T-helper 1 cell treated with Interleukin-12 subunit alpha and Interleukin-12 subunit beta and Interleukin-4 antibody, amounts not matched to agents 30 μg/mL and 1 μg/mL, for 36 hours (primary cell): ENCODE data around the gene ARID1B.

Source experiments
- H3K27ac Mint-ChIP-seq: one replicate; pipeline ENCODE4 v1.8.0; 2021; ENCODE audit warnings: mild to moderate bottlenecking, mixed read lengths
- H3K27me3 Mint-ChIP-seq: one replicate; pipeline ENCODE4 v1.8.0; 2021; ENCODE audit warnings: low read depth, mixed read lengths
- H3K36me3 Mint-ChIP-seq: one replicate; pipeline ENCODE4 v1.8.0; 2021; ENCODE audit warnings: low read depth, mixed read lengths
- H3K4me1 Mint-ChIP-seq: one replicate; pipeline ENCODE4 v1.8.0; 2021; ENCODE audit warnings: low read depth, mixed read lengths
- H3K4me3 Mint-ChIP-seq: one replicate; pipeline ENCODE4 v1.8.0; 2021; ENCODE audit warnings: mild to moderate bottlenecking, moderate library complexity, mixed read lengths
- H3K9me3 Mint-ChIP-seq: one replicate; pipeline ENCODE4 v1.8.0; 2021; ENCODE audit warnings: mixed read lengths

Gene ARID1B

DNA sequence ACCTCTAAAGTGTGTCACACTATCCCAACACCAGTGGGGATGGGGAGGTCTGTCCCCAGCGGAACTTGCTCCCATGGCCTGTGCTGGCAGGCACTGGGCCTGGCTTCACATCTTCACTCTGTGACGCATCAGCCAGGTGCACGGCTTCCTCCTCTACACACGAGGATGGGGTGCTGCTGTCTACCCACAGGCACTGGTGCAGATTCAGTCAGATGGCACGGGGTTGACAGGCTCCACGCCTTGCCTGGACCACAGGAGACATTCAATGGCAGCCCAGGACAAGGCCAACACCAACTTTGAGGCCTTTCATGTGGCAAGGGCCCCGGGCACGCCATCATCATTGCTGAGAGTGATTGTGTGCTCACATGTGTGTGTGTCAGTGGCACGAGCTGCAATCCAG, 453.7 kb downstream of the ARID1B start:
- Mint-ChIP-seq H3K36me3 (peaks cover 2% of the 10 kb centered on the region), H3K27ac (no peak overlapping the region), H3K4me3 (no peak overlapping the region), H3K27me3 (peaks cover 30% of the 10 kb centered on the region), H3K4me1 (peaks cover 30% of the 10 kb centered on the region), H3K9me3 (no peaks in the 10 kb centered on the region)

DNA sequence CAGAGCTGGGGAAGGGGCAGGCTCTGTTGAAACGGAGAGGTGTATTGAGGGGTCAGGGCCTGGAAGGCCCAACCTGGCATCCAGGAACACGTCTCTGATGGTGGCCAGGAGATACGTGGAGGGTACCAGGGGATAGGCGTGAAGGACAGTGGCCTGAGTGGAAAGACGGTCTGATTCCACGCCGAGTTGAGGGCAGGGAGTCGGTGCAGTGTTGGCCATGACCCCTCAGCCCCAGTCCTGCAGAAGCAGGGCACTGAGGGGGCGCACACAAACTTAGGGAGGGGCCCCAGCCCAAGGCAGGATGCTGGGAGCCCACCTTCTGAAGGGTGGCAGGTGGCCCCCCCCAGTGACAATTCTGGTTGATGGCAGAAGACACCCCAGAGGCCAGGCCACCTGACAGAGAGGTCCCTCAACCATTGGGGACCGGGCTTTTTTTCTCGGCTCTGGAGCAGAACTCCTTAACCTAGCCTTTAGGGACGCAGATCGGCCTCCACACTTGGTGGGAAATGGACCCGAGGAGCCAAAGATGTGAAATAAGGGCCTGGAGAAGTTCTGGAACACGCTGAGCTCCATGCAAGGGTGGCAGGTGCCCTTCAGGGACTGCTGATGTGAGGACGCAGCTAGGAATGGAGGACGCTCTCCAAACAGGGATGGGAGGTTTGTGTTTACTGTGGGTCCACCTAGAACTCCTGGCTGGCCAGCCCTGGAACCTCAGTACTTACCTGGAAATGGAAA, 455.1 kb downstream of the ARID1B start:
- H3K27ac Mint-ChIP-seq: no peak overlapping the region
- no peak overlapping the region for H3K4me3 Mint-ChIP-seq
- H3K4me1 Mint-ChIP-seq: peaks cover 26% of the 10 kb centered on the region
- H3K9me3 Mint-ChIP-seq: no peaks in the 10 kb centered on the region
- H3K27me3 Mint-ChIP-seq: peaks cover 36% of the 10 kb centered on the region
- peaks cover 2% of the 10 kb centered on the region for H3K36me3 Mint-ChIP-seq

DNA sequence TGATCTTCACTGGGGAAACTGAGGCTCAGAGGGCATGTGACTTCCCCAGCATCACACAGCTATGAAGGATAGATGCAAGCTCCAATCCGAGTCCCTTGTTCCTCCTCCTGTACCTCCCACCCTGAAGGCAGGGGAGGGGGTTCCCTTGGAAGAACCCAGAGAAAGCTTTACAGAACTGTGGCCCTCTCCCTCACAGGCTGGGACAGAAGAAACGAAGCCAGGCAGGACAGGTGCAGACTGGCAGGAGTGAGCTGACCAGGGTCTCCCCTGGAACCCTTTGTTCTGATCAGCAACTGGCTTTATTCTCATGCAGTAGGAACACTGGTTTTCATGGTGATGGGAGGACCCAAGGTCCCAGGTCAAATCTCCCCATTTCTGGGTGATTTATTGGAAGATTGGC, 456.0 kb downstream of the ARID1B start:
- Mint-ChIP-seq H3K4me3 (no peak overlapping the region), H3K4me1 (peaks cover 19% of the 10 kb centered on the region), H3K27me3 (peaks cover 43% of the 10 kb centered on the region)

DNA sequence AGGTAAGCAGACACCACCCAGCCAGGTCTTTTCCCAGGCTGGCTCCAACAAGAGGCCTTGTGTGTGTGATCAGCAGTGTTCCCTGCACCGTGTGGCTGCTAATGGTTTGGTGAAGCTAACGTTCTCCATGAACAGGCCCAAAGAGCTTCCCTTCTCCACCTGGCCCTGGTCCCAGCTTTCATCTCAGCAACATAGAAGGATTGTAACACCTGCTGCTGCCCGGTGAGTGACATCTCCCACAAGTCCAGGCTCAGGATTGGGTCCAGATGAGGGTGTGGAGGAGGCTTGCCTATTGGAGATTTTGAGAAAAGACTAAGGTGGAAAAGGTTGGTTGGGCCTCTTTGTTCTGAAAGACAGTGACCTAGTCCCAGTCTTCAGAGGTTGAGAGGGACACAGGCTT, 456.5 kb downstream of the ARID1B start:
- H3K4me3 Mint-ChIP-seq: no peak overlapping the region
- H3K36me3 Mint-ChIP-seq: peaks cover 6% of the 10 kb centered on the region
- peaks cover 5% of the 10 kb centered on the region for H3K9me3 Mint-ChIP-seq
- peaks cover 48% of the 10 kb centered on the region for H3K27me3 Mint-ChIP-seq
- H3K27ac Mint-ChIP-seq: no peak overlapping the region
- peaks cover 21% of the 10 kb centered on the region for H3K4me1 Mint-ChIP-seq

More for the DNA sequence above, 456.0 kb downstream of the ARID1B start:
- Mint-ChIP-seq H3K27ac (no peak overlapping the region), H3K36me3 (peaks cover 4% of the 10 kb centered on the region), H3K9me3 (peaks cover 2% of the 10 kb centered on the region)

DNA sequence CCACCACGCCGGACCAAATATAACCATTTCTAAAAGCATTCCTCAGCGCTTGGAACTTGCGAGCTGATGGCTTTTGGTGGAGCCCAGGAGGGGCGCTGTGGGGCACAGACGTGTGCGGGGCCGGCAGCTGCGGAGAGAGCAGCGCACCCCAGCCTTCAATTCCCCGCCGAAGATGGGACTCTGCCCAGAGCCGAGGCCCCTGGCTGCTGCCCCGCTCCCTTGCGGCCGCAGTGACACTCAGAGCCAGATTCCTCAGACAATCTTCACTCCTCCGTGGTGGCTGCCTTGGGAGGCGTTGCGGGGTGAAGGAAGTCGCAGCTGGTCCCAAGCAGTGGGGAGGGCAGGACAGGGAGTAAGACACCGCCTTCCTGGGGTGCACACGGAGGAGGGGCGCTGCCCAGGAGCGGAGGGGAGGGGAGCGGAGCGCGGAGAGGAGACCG, 458.4 kb downstream of the ARID1B start:
- peak overlapping the region; percentile 92 for H3K4me3 Mint-ChIP-seq
- peaks cover 50% of the 10 kb centered on the region for H3K27me3 Mint-ChIP-seq
- H3K27ac Mint-ChIP-seq: peak overlapping the region; percentile 45
- peaks cover 15% of the 10 kb centered on the region for H3K4me1 Mint-ChIP-seq
- peaks cover 5% of the 10 kb centered on the region for H3K9me3 Mint-ChIP-seq
- H3K36me3 Mint-ChIP-seq: peaks cover 6% of the 10 kb centered on the region

GRCh38 chr6:157236040-157236725, 459.0 kb downstream of the ARID1B start:
- peaks cover 5% of the 10 kb centered on the region for H3K9me3 Mint-ChIP-seq
- no peak overlapping the region for H3K27ac Mint-ChIP-seq
- peak overlapping the region; percentile 92 for H3K4me3 Mint-ChIP-seq
- peaks cover 16% of the 10 kb centered on the region for H3K4me1 Mint-ChIP-seq
- peaks cover 6% of the 10 kb centered on the region for H3K36me3 Mint-ChIP-seq
- peaks cover 50% of the 10 kb centered on the region for H3K27me3 Mint-ChIP-seq

GRCh38 chr6:157238346-157238745, 461.2 kb downstream of the ARID1B start:
- Mint-ChIP-seq H3K4me3 (no peak overlapping the region), H3K27ac (peak overlapping the region; percentile 1), H3K4me1 (peaks cover 16% of the 10 kb centered on the region), H3K27me3 (peaks cover 52% of the 10 kb centered on the region), H3K9me3 (peaks cover 5% of the 10 kb centered on the region), H3K36me3 (peaks cover 6% of the 10 kb centered on the region)

DNA sequence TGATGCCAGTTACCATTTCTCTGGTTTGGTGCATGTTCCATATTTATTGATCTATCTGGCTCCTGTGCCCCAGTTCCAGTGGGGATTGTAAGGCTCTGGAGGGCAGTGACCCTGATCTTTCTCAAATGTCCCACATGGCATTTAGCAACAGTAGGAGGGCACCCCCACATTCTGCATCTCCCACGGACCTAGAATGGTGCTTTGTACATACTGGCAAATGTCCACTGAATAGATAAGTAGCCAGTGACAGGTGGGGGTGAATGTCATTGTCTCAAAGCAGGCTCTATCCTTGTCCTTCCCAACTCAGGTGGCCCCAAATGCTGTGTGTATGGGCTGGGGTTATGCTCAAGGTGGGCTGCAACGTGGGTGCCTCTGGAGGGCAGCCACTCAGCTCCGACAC, 462.0 kb downstream of the ARID1B start:
- Mint-ChIP-seq H3K4me3 (no peak overlapping the region), H3K27ac (no peak overlapping the region), H3K4me1 (peaks cover 12% of the 10 kb centered on the region), H3K36me3 (peaks cover 6% of the 10 kb centered on the region), H3K27me3 (peaks cover 50% of the 10 kb centered on the region), H3K9me3 (peaks cover 5% of the 10 kb centered on the region)

DNA sequence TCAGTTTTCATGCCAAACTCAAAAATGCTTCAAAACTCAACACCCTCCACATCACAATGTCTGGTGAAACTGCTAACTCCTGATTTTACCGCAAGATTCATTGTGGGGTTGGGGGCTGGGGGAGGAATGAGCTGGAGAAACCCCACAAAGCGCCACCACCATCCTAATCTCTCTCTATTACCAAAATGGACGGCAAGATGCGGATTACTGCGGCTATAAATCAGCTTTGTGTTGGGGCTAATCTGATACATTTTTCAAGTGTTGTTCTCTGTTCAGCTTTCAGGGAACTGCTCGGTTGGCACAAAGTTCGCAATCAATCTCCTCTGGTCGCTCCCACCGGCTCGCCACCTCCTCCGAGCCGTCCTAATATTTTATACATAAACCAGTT, 462.5 kb downstream of the ARID1B start:
- peaks cover 12% of the 10 kb centered on the region for H3K4me1 Mint-ChIP-seq

GRCh38 chr6:157240059-157240959, 463.1 kb downstream of the ARID1B start:
- H3K4me1 Mint-ChIP-seq: peaks cover 10% of the 10 kb centered on the region
- peaks cover 45% of the 10 kb centered on the region for H3K27me3 Mint-ChIP-seq
- H3K36me3 Mint-ChIP-seq: peaks cover 6% of the 10 kb centered on the region
- H3K27ac Mint-ChIP-seq: no peak overlapping the region
- peaks cover 5% of the 10 kb centered on the region for H3K9me3 Mint-ChIP-seq
- peak overlapping the region; percentile 42 for H3K4me3 Mint-ChIP-seq

More for the DNA sequence above, 462.5 kb downstream of the ARID1B start:
- peaks cover 50% of the 10 kb centered on the region for H3K27me3 Mint-ChIP-seq
- no peak overlapping the region for H3K4me3 Mint-ChIP-seq
- no peak overlapping the region for H3K27ac Mint-ChIP-seq
- H3K36me3 Mint-ChIP-seq: peaks cover 6% of the 10 kb centered on the region
- H3K9me3 Mint-ChIP-seq: peaks cover 5% of the 10 kb centered on the region

DNA sequence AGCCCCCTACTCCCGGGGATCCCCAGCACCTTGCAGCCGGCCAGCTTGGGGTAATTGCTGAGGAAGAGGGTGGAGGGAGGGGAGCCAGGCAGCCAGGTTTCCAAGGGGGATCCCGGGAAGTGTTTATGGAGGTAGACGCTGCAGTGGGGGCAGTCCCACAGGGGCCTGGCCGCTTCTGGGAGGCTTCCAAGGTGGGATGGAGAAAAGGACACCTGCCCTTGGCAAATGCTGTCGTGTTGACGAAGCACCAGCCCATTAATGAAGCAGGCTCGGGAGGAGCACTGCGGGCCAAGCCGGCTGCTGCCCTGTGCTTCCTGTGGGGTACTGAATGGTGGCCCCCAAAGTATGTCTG, 463.8 kb downstream of the ARID1B start:
- peaks cover 3% of the 10 kb centered on the region for H3K36me3 Mint-ChIP-seq
- H3K4me3 Mint-ChIP-seq: no peak overlapping the region
- H3K27ac Mint-ChIP-seq: no peak overlapping the region
- H3K4me1 Mint-ChIP-seq: peaks cover 5% of the 10 kb centered on the region
- peaks cover 5% of the 10 kb centered on the region for H3K9me3 Mint-ChIP-seq
- H3K27me3 Mint-ChIP-seq: peaks cover 39% of the 10 kb centered on the region

DNA sequence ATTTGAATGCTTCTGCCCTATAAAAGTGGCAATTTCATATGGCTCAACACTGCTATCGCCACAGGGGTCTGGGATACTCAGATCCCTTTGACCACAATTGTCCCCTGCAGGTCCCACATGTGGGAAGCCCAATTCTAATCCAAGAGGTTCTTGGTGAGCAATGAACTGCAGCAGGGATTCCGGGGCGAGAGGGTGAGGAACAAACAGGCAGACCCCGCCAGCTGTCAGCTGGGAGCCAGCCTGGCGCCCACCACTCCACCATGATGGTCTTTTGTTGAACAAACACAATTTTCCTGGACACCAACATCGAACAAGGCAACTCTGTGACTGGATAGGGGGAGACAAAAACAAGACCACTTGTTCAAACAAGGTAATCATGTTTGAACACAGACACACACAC, 465.6 kb downstream of the ARID1B start:
- Mint-ChIP-seq H3K9me3 (peaks cover 5% of the 10 kb centered on the region), H3K27me3 (peaks cover 29% of the 10 kb centered on the region), H3K27ac (no peak overlapping the region), H3K4me3 (no peak overlapping the region), H3K36me3 (peaks cover 3% of the 10 kb centered on the region), H3K4me1 (peaks cover 5% of the 10 kb centered on the region)

- H3K27ac Mint-ChIP-seq: no peak overlapping the region
- no peak overlapping the region for H3K4me3 Mint-ChIP-seq
- no peaks in the 10 kb centered on the region for H3K36me3 Mint-ChIP-seq
- peaks cover 10% of the 10 kb centered on the region for H3K9me3 Mint-ChIP-seq
- H3K4me1 Mint-ChIP-seq: peaks cover 3% of the 10 kb centered on the region
- peaks cover 26% of the 10 kb centered on the region for H3K27me3 Mint-ChIP-seq
Measured at GRCh38 chr6:157244175-157244574, 467.0 kb downstream of the ARID1B start.

DNA sequence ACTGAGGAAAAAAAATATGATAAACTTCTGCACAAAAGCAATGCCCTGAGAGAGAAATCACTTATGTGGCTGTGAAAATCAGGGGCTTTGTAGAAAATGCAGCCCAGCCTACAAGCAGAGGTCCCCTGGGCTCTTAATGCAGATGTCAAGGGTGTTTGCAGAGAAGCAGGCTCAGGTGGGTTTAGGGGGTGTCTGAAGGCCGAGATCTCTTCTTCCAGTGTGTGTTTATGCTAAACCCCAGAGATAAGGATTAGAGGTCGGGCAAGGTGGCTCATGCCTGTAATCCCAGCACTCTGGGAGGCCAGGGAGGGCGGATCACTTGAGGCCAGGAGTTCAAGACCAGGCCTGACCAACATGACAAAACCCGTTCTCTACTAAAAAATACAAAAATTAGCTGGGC, 467.6 kb downstream of the ARID1B start:
- Mint-ChIP-seq H3K36me3 (no peaks in the 10 kb centered on the region), H3K9me3 (peaks cover 10% of the 10 kb centered on the region), H3K4me1 (peaks cover 3% of the 10 kb centered on the region), H3K4me3 (no peak overlapping the region), H3K27ac (no peak overlapping the region), H3K27me3 (peaks cover 31% of the 10 kb centered on the region)
